Suprapubic skin (tissue), 3 donors: ENCODE measurements around the gene SLC25A39.

Source experiments
- CTCF ChIP-seq, 2 donors: fragments of 200-600 bp in 1 of 2; fragments of 450-650 bp in 1 of 2; sonication (generic) in 1 of 2; IDR thresholded peaks; one replicate each; pipeline ENCODE4 v1.5.1; 2016 to 2019; ENCODE audit warnings: antibody characterized with exemption in 2 of 2, mild to moderate bottlenecking in 1 of 2, moderate library complexity in 1 of 2
- POLR2AphosphoS5 ChIP-seq, 3 donors: sonication (generic); formaldehyde crosslinking; IDR thresholded peaks; one replicate each; pipeline ENCODE4 v1.6.1; 2017; ENCODE audit warnings: antibody characterized with exemption in 3 of 3

- TF ChIP-seq CTCF (IDR thresholded peaks at IDR 0.05) (no peak), POLR2AphosphoS5 (IDR thresholded peaks at IDR 0.05) (no peak)
Measured at GRCh38 chr17:44314869-44315661, 9.6 kb downstream of the SLC25A39 start.
